Tibial nerve (tissue), 4 donors: ENCODE results near the gene LNP1. TPM values are rescaled to one million over a fixed set of nuclear protein-coding genes. Genes with fewer than 3 reads are reported as not detected.

Experiments used
- DNase-seq, 2 donors: peaks; one replicate each; pipeline ENCODE4 v3.0.0-alpha.2; 2019; ENCODE audit warnings: low spot score in 2 of 2
- H3K27ac ChIP-seq, 4 donors: fragments of 200-600 bp; sonication (generic) in 3 of 4; one replicate each; pipeline ENCODE4 v1.5.1; 2017 to 2019; ENCODE audit warnings: mild to moderate bottlenecking in 1 of 4
- H3K27me3 ChIP-seq, 2 donors: fragments of 200-600 bp; sonication (generic) in 1 of 2; one replicate each; pipeline versions ENCODE4 v1.5.1 to v1.6.0; 2017 to 2019
- H3K36me3 ChIP-seq, 3 donors: fragments of 200-600 bp; sonication (generic); one replicate each; pipeline ENCODE4 v1.5.1; 2018 to 2019
- H3K4me1 ChIP-seq, 4 donors: fragments of 200-600 bp; sonication (generic) in 3 of 4; one replicate each; pipeline ENCODE4 v1.5.1; 2017 to 2019
- H3K4me3 ChIP-seq, 4 donors: fragments of 200-600 bp; sonication (generic) in 3 of 4; one replicate each; pipeline ENCODE4 v1.5.1; 2017 to 2019; ENCODE audit warnings: mild to moderate bottlenecking in 1 of 4, moderate library complexity in 1 of 4
- H3K9me3 ChIP-seq, 4 donors: fragments of 200-600 bp; sonication (generic) in 3 of 4; one replicate each; pipeline ENCODE4 v1.5.1; 2017 to 2019
- CTCF ChIP-seq, 5 experiments: fragments of 200-600 bp in 3 of 5; fragments of 450-650 bp in 2 of 5; sonication (generic) in 3 of 5; IDR thresholded peaks; one replicate each; pipeline ENCODE4 v1.5.1; 2016 to 2019; ENCODE audit warnings: antibody characterized with exemption in 5 of 5, mild to moderate bottlenecking in 3 of 5, moderate library complexity in 2 of 5
- EP300 ChIP-seq, 2 donors: sonication (generic); formaldehyde crosslinking; IDR thresholded peaks; one replicate each; pipeline ENCODE4 v1.6.1; 2017; ENCODE audit warnings: antibody characterized with exemption in 2 of 2, mild to moderate bottlenecking in 1 of 2
- POLR2A ChIP-seq, 2 donors: fragments of 450-650 bp; IDR thresholded peaks; one replicate each; pipeline ENCODE4 v1.6.1; 2017; ENCODE audit warnings: antibody characterized with exemption in 2 of 2, mild to moderate bottlenecking in 2 of 2, moderate library complexity in 2 of 2
- WGBS, 2 donors: methylation state at CpG; one replicate each; pipeline ENCODE4 v1.1.5; 2018; 5-methylcytosine and 5-hydroxymethylcytosine counted together
- total RNA-seq, 4 donors: library from RNA; depleted of rRNA; stranded (reverse); fragments of >200 nt; gene quantifications; one replicate each; pipeline ENCODE4 v1.1.0, GENCODE V29; 2016

LNP1 gene
- total RNA-seq, 4 donors from 2014 or later, result 1.5 to 5.7 (median 4.9) TPM

- Histone ChIP-seq H3K27me3 (no peaks in the 10 kb centered on the region), H3K4me1 (no peaks in the 10 kb centered on the region), H3K4me3 (no peak overlapping the region), H3K9me3 (no peaks in the 10 kb centered on the region), H3K27ac (no peak overlapping the region), H3K36me3 (no peaks in the 10 kb centered on the region)
- WGBS, 2 donors, result 90 to 91% methylated on average over 1 of the region's 1 CpG
- TF ChIP-seq CTCF (IDR thresholded peaks at IDR 0.05), result no peak
- no peak for TF ChIP-seq POLR2A (IDR thresholded peaks at IDR 0.05)
- no peak for TF ChIP-seq EP300 (IDR thresholded peaks at IDR 0.05)
- no peak for DNase-seq
Observed at GRCh38 chr3:100419406-100419805, 18.1 kb downstream of the LNP1 start.

- DNase-seq, result no peak
- no peaks in the 10 kb centered on the region for H3K36me3 ChIP-seq
- 81 to 85% methylated on average over 2 of the region's 2 CpGs for WGBS, 2 donors
- TF ChIP-seq CTCF (IDR thresholded peaks at IDR 0.05) (no peak), EP300 (IDR thresholded peaks at IDR 0.05) (no peak), POLR2A (IDR thresholded peaks at IDR 0.05) (no peak)
- no peak overlapping the region for H3K4me3 ChIP-seq
- H3K9me3 ChIP-seq, result no peaks in the 10 kb centered on the region
- no peaks in the 10 kb centered on the region for H3K4me1 ChIP-seq
- H3K27me3 ChIP-seq, result no peaks in the 10 kb centered on the region
- no peak overlapping the region for H3K27ac ChIP-seq
Observed at GRCh38 chr3:100420885-100421284, 19.5 kb downstream of the LNP1 start.

DNA sequence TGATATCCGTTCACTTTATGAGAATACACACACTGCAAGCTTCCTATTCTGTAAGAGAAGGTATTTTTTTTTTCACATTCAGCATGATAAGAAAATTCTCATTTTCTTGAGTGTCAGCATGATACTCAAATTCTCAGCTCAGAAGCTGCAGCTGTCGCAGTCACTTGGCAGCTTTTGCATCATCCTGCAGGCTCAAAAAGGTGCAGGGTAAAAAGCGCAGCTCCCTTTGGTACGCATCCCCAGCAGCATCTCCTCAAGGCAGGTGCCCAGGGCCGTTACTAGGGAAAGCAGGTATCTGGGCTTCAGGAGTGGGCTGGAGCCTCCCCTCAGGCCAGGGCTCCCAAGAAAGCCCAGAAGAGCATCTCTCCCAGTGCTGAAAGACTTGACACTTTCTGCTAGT lies 22.3 kb downstream of the LNP1 start:
- H3K9me3 ChIP-seq, result no peaks in the 10 kb centered on the region
- H3K36me3 ChIP-seq, result no peaks in the 10 kb centered on the region
- no peak overlapping the region for H3K27ac ChIP-seq
- H3K4me3 ChIP-seq, result no peak overlapping the region
- no peak for DNase-seq
- no peak for TF ChIP-seq CTCF (IDR thresholded peaks at IDR 0.05)
- no peak for TF ChIP-seq POLR2A (IDR thresholded peaks at IDR 0.05)
- TF ChIP-seq EP300 (IDR thresholded peaks at IDR 0.05), result no peak
- H3K27me3 ChIP-seq, result no peaks in the 10 kb centered on the region
- H3K4me1 ChIP-seq, result peaks cover 0 to 5% (median 0%) of the 10 kb centered on the region in 4 donors
- 90 to 96% methylated on average over 5 of the region's 5 CpGs for WGBS, 2 donors

DNA sequence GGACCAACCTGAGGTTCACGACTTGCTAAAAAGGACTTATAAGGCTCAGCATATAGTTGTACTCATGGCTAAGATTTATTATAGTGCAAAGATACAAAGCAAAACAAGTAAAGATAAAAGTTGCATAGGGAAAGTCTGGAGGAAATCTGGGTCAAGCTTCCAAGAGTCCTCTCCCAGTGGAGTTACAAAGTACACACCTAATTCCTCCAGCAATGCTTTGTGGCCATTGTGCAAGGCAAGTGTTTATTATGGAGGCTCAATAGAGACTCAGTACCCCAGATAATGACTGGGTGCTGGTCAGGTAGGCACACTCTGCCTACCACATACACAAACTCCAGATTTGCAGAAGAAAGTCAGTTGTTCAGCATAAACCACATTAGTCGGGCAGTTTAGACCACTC lies 22.9 kb downstream of the LNP1 start:
- H3K27me3 ChIP-seq, result no peaks in the 10 kb centered on the region
- peaks cover 0 to 5% (median 0%) of the 10 kb centered on the region in 4 donors for H3K4me1 ChIP-seq
- no peak overlapping the region for H3K27ac ChIP-seq
- no peaks in the 10 kb centered on the region for H3K36me3 ChIP-seq
- 84 to 95% methylated on average over 2 of the region's 2 CpGs for WGBS, 2 donors
- TF ChIP-seq CTCF (IDR thresholded peaks at IDR 0.05), result no peak
- no peak for TF ChIP-seq EP300 (IDR thresholded peaks at IDR 0.05)
- TF ChIP-seq POLR2A (IDR thresholded peaks at IDR 0.05), result no peak
- DNase-seq, result no peak
- no peaks in the 10 kb centered on the region for H3K9me3 ChIP-seq
- H3K4me3 ChIP-seq, result no peak overlapping the region

DNA sequence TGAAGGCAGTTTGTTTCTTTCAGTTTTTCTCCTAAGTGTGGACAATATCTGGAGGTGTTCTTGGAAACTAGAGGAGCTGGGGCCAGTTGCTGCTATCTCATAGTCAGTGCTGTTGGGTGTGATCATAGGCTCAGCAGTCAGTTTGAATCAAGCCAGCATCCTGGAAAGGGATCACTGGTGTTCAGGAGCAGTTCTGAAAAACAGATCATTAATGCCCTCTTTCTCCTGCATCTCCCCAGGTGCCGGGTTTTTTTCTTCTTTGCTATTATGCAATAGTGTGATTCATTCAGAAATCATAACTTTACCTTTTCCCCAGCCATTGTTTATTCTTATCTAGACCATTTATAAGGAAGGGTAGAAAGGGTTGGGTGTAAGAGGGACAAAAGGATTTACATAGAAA lies 24.0 kb downstream of the LNP1 start:
- H3K27ac ChIP-seq, result no peak overlapping the region
- no peaks in the 10 kb centered on the region for H3K36me3 ChIP-seq
- peaks cover 0 to 5% (median 0%) of the 10 kb centered on the region in 4 donors for H3K4me1 ChIP-seq
- H3K27me3 ChIP-seq, result no peaks in the 10 kb centered on the region
- H3K4me3 ChIP-seq, result no peak overlapping the region
- H3K9me3 ChIP-seq, result no peaks in the 10 kb centered on the region
- no peak for TF ChIP-seq POLR2A (IDR thresholded peaks at IDR 0.05)
- 79 to 84% methylated on average over 1 of the region's 1 CpG for WGBS, 2 donors
- no peak for DNase-seq
